Measurements from ENCODE around the gene UBLCP1. TPM values are rescaled to one million over a fixed set of nuclear protein-coding genes. Genes with fewer than 3 reads are reported as not detected.
A peak's percentile ranks its signal among the peaks of the same experiment; 100 is the strongest.

Gene UBLCP1
- total and polyA plus RNA-seq, 2 of the 13 experiments (the other 11 are each of a cell fraction or from before 2014, with no cell fraction given) = 6.5 to 12.6 TPM

- TF ChIP-seq CTCF (CRISPR knock-in tag; IDR thresholded peaks at IDR 0.05) = no peak
- TF ChIP-seq TAF15 (IDR thresholded peaks at IDR 0.05; ENCODE audit: low read depth, low read length, poor library complexity, severe bottlenecking) = no peak
- no peak for TF ChIP-seq ZSCAN31 (CRISPR knock-in tag; IDR thresholded peaks at IDR 0.05; ENCODE audit: low read depth)
- no peak for TF ChIP-seq MYNN (CRISPR knock-in tag; IDR thresholded peaks at IDR 0.05; ENCODE audit: low read depth)
- no peak for TF ChIP-seq ZFP82 (CRISPR knock-in tag; IDR thresholded peaks at IDR 0.05; ENCODE audit: borderline replicate concordance)
- TF ChIP-seq ZBTB46 (CRISPR knock-in tag; IDR thresholded peaks at IDR 0.05; ENCODE audit: borderline replicate concordance) = no peak
- TF ChIP-seq SATB2 (CRISPR knock-in tag; IDR thresholded peaks at IDR 0.05) = no peak
- TF ChIP-seq SAP130 (CRISPR knock-in tag; IDR thresholded peaks at IDR 0.05; ENCODE audit: low read depth) = peak; percentile 54
- peak; percentile 82; the same call in 1 of the 2 replicates for TF ChIP-seq ZNF710 (CRISPR knock-in tag; IDR thresholded peaks at IDR 0.05; ENCODE audit: borderline replicate concordance)
- TF ChIP-seq PTBP1 (IDR thresholded peaks at IDR 0.05; ENCODE audit: low read depth, low read length, poor library complexity, severe bottlenecking) = no peak
- TF ChIP-seq ZNF816 (CRISPR knock-in tag; IDR thresholded peaks at IDR 0.05; ENCODE audit: borderline replicate concordance) = no peak
- peak; percentile 29 for TF ChIP-seq TEAD3 (CRISPR knock-in tag; optimal IDR thresholded peaks at IDR 0.05; ENCODE audit: borderline replicate concordance)
- 0 out of 2 replicates have a peak, but pooled peaks have one; percentile 24 for TF ChIP-seq ARNT2 (CRISPR knock-in tag; IDR thresholded peaks at IDR 0.05; ENCODE audit: low read depth)
- TF ChIP-seq SRSF1 (optimal IDR thresholded peaks at IDR 0.05; ENCODE audit: low read depth, low read length) = no peak
- no peak for TF ChIP-seq AKAP8 (CRISPR knock-in tag; IDR thresholded peaks at IDR 0.05)
- no peak for TF ChIP-seq ZNF737 (CRISPR knock-in tag; IDR thresholded peaks at IDR 0.05; ENCODE audit: borderline replicate concordance)
- TF ChIP-seq HOXA3 (CRISPR knock-in tag; IDR thresholded peaks at IDR 0.05) = peak; percentile 44
- TF ChIP-seq CEBPB (IDR thresholded peaks at IDR 0.05; ENCODE audit: borderline replicate concordance, low read depth, low read length) = peak; percentile 35; the same call in 1 of the 2 replicates
- peak; percentile 80 for TF ChIP-seq HMG20A (CRISPR knock-in tag; IDR thresholded peaks at IDR 0.05; ENCODE audit: borderline replicate concordance)
- no peak for TF ChIP-seq ZNF589 (CRISPR knock-in tag; conservative IDR thresholded peaks at IDR 0.05)
- no peak for TF ChIP-seq SIX4 (CRISPR knock-in tag; IDR thresholded peaks at IDR 0.05)
- TF ChIP-seq KDM5B (CRISPR knock-in tag; IDR thresholded peaks at IDR 0.05; ENCODE audit: borderline replicate concordance) = no peak
- no peak for TF ChIP-seq MYPOP (CRISPR knock-in tag; IDR thresholded peaks at IDR 0.05)
- TF ChIP-seq ZNF562 (CRISPR knock-in tag; IDR thresholded peaks at IDR 0.05; ENCODE audit: borderline replicate concordance) = no peak
Measured at GRCh38 chr5:159257629-159258283, 5.3 kb upstream of the UBLCP1 start (continued).
